GM12864 (cell line): Measurements from ENCODE around the gene PGS1.

ENCODE experiments used
- DNase-seq: peaks from one replicate; pipeline ENCODE4 v3.0.0-alpha.2; 2011; ENCODE audit warnings: low read depth
- H3K4me3 ChIP-seq: 2 replicates; pipeline ENCODE4 v1.5.1; 2011; ENCODE audit warnings: mild to moderate bottlenecking, low read depth, low read length, control low read depth
- CTCF ChIP-seq: IDR thresholded peaks from 2 replicates; pipeline ENCODE4 v1.5.1; 2011; ENCODE audit warnings: low read depth, mild to moderate bottlenecking, moderate library complexity, low read length, control low read depth, inconsistent platforms; ENCODE audit errors: missing control alignments

Gene PGS1

GRCh38 chr17:78360371-78361224, 17.9 kb upstream of the PGS1 start:
- peak overlapping the region; percentile 69 for H3K4me3 ChIP-seq
- DNase-seq = no peak
- peak; percentile 88 for TF ChIP-seq CTCF

GRCh38 chr17:78361225-78361701, 17.2 kb upstream of the PGS1 start:
- TF ChIP-seq CTCF = no peak
- H3K4me3 ChIP-seq = no peak overlapping the region
- no peak for DNase-seq

GRCh38 chr17:78362232-78362631, 16.2 kb upstream of the PGS1 start:
- no peak for DNase-seq
- no peak overlapping the region for H3K4me3 ChIP-seq
- no peak for TF ChIP-seq CTCF

GRCh38 chr17:78362671-78363070, 15.8 kb upstream of the PGS1 start:
- no peak overlapping the region for H3K4me3 ChIP-seq
- no peak for DNase-seq
- TF ChIP-seq CTCF = peak; percentile 6

GRCh38 chr17:78364436-78365281, 13.8 kb upstream of the PGS1 start:
- DNase-seq = no peak
- H3K4me3 ChIP-seq = no peak overlapping the region
- TF ChIP-seq CTCF = no peak

- no peak for DNase-seq
- no peak for TF ChIP-seq CTCF
- H3K4me3 ChIP-seq = no peak overlapping the region
These were observed 12.8 kb upstream of the PGS1 start for GRCh38 chr17:78365561-78366108.
